SK-N-SH (cell line): Measurements from ENCODE around the gene PLEKHH1. TPM values are rescaled to one million over a fixed set of nuclear protein-coding genes. Genes with fewer than 3 reads are reported as not detected.

ENCODE experiments used
- CTCF ChIA-PET: fragments of 300-600, 350-600 bp; formaldehyde crosslinking; extraction: SDS; loops from one replicate; lab custom pipeline; 2021; lab: Yijun Ruan, JAX
- POLR2A ChIA-PET: fragments of 350-600 bp; sonication (Branson Sonifier 250); formaldehyde crosslinking; extraction: SDS; loops from one replicate; lab custom pipeline; 2020; ENCODE audit warnings: antibody characterized with exemption, inconsistent platforms; lab: Yijun Ruan, JAX
- DNase-seq: peaks from one replicate; pipeline ENCODE4 v3.0.0; 2012
- H2AFZ ChIP-seq: fragments of 200-600 bp; sonication (generic); 2 replicates; pipeline ENCODE4 v1.8.1; 2016; ENCODE audit warnings: antibody characterized with exemption, mild to moderate bottlenecking, low read depth
- H3F3A ChIP-seq: fragments of 200-600 bp; sonication (generic); replicated peaks from 2 replicates; pipeline ENCODE3; 2016; ENCODE audit warnings: antibody characterized with exemption, mild to moderate bottlenecking; ENCODE audit not compliant: insufficient read depth
- H3K27ac ChIP-seq, 2 experiments: fragments of 200-500 bp in 1 of 2; fragments of 200-600 bp in 1 of 2; sonication (Bioruptor generic) in 1 of 2; sonication (generic), shearing (Covaris generic) in 1 of 2; 2 replicates each; pipeline versions ENCODE4 v1.5.1 to v1.6.1; 2014 to 2016; ENCODE audit warnings: low read depth in 2 of 2, inconsistent platforms in 1 of 2, low read length in 1 of 2, mild to moderate bottlenecking in 1 of 2, mixed read lengths in 1 of 2
- H3K27me3 ChIP-seq: fragments of 200-600 bp; sonication (generic), shearing (Covaris generic); 2 replicates; pipeline ENCODE4 v1.6.1; 2016; ENCODE audit warnings: mixed run types; ENCODE audit not compliant: insufficient read depth
- H3K36me3 ChIP-seq, 2 experiments: fragments of 200-500 bp in 1 of 2; fragments of 200-600 bp in 1 of 2; sonication (Bioruptor generic) in 1 of 2; sonication (generic) in 1 of 2; replicated peaks in 1 of 2; 2 replicates each; pipeline versions ENCODE3 to v1.5.1; 2014 to 2016; ENCODE audit warnings: low read length in 1 of 2, mild to moderate bottlenecking in 1 of 2; ENCODE audit not compliant: insufficient read depth in 2 of 2, control insufficient read depth in 1 of 2
- H3K4me1 ChIP-seq, 2 experiments: fragments of 200-500 bp in 1 of 2; fragments of 200-600 bp in 1 of 2; sonication (Bioruptor generic) in 1 of 2; sonication (generic), shearing (Covaris generic) in 1 of 2; 2 replicates each; pipeline versions ENCODE4 v1.5.1 to v1.6.1; 2014 to 2016; ENCODE audit warnings: low read depth in 1 of 2, low read length in 1 of 2, mixed run types in 1 of 2; ENCODE audit not compliant: insufficient read depth in 2 of 2, control insufficient read depth in 1 of 2
- H3K4me2 ChIP-seq: fragments of 200-600 bp; sonication (generic), shearing (Covaris generic); 2 replicates; pipeline ENCODE4 v1.6.1; 2017; ENCODE audit warnings: mixed run types
- H3K4me3 ChIP-seq, 2 experiments: fragments of 200-500 bp in 1 of 2; fragments of 200-600 bp in 1 of 2; sonication (Bioruptor generic) in 1 of 2; sonication (generic), shearing (Covaris generic) in 1 of 2; 2 replicates each; pipeline versions ENCODE4 v1.5.1 to v1.8.1; 2014 to 2016; ENCODE audit warnings: low read depth in 2 of 2, inconsistent platforms in 1 of 2, low read length in 1 of 2, mild to moderate bottlenecking in 1 of 2, mixed read lengths in 1 of 2, moderate library complexity in 1 of 2
- H3K79me2 ChIP-seq: fragments of 200-600 bp; sonication (generic); 2 replicates; pipeline ENCODE4 v1.8.1; 2017; ENCODE audit warnings: mild to moderate bottlenecking; ENCODE audit not compliant: insufficient read depth
- H3K9ac ChIP-seq: fragments of 200-600 bp; sonication (generic); 2 replicates; pipeline ENCODE4 v1.6.1; 2017; ENCODE audit warnings: mixed run types
- H3K9me2 ChIP-seq: fragments of 200-600 bp; sonication (generic); 2 replicates; pipeline ENCODE4 v1.6.1; 2017; ENCODE audit warnings: mixed run types
- H3K9me3 ChIP-seq: fragments of 200-600 bp; sonication (generic); 2 replicates; pipeline ENCODE4 v1.6.1; 2017; ENCODE audit warnings: mixed run types, mild to moderate bottlenecking, moderate library complexity
- H4K20me1 ChIP-seq: fragments of 200-600 bp; sonication (generic); 2 replicates; pipeline ENCODE4 v1.6.1; 2017; ENCODE audit warnings: mild to moderate bottlenecking, mixed run types; ENCODE audit not compliant: insufficient read depth
- EP300 ChIP-seq, 2 experiments: IDR thresholded peaks; 2 replicates each; pipeline versions ENCODE4 v1.4.0 to v1.6.1; 2012; ENCODE audit warnings: borderline replicate concordance in 1 of 2, low read depth in 1 of 2, low read length in 1 of 2
- EZH2phosphoT487 ChIP-seq: fragments of 200-600 bp; sonication (generic); IDR thresholded peaks from 2 replicates; pipeline ENCODE4 v1.6.1; 2017; ENCODE audit warnings: low read depth, mixed run types, mild to moderate bottlenecking, antibody characterized with exemption, moderate library complexity, borderline replicate concordance
- FOXM1 ChIP-seq: IDR thresholded peaks from 2 replicates; pipeline ENCODE4 v1.4.0; 2012; ENCODE audit warnings: low read depth, mild to moderate bottlenecking
- GABPA ChIP-seq: IDR thresholded peaks from 2 replicates; pipeline ENCODE4 v1.4.0; 2012; ENCODE audit warnings: low read depth, mild to moderate bottlenecking
- MXI1 ChIP-seq: IDR thresholded peaks from 2 replicates; pipeline ENCODE4 v1.6.1; 2012; ENCODE audit warnings: mild to moderate bottlenecking, low read depth, low read length, improper control_type of control experiment
- POLR2AphosphoS5 ChIP-seq: IDR thresholded peaks from 2 replicates; pipeline ENCODE4 v1.6.1; 2012; ENCODE audit warnings: low read depth, low read length
- SIN3A ChIP-seq: IDR thresholded peaks from 2 replicates; pipeline ENCODE4 v1.6.1; 2012; ENCODE audit warnings: low read depth, mild to moderate bottlenecking, low read length, moderate library complexity, borderline replicate concordance
- TAF1 ChIP-seq: IDR thresholded peaks from 2 replicates; pipeline ENCODE4 v1.6.1; 2012; ENCODE audit warnings: low read depth, mild to moderate bottlenecking, low read length, moderate library complexity, borderline replicate concordance
- WGBS: methylation state at CpG from one replicate; pipeline ENCODE4 v1.1.6; 2017; ENCODE audit warnings: low lambda C conversion rate; 5-methylcytosine and 5-hydroxymethylcytosine counted together
- polyA plus RNA-seq, 3 experiments: library from polyadenylated mRNA; depleted of rRNA; stranded (reverse); fragments of >200 nt; gene quantifications; 2 replicates each; pipeline ENCODE4 v1.2.3, GENCODE V29; 2012
- TF ChIP-seq, protein P1 (sequence below): IDR thresholded peaks from 2 replicates; pipeline ENCODE4 v1.4.0; 2012; ENCODE audit warnings: low read depth
- TF ChIP-seq, protein P2 (sequence below): fragments of 150-350 bp; IDR thresholded peaks from 2 replicates; pipeline ENCODE4 v1.6.1; 2017; ENCODE audit warnings: antibody characterized with exemption, low read length, low read depth, borderline replicate concordance
- TF ChIP-seq, protein P3 (sequence below): IDR thresholded peaks from 2 replicates; pipeline ENCODE4 v1.4.0; 2012; ENCODE audit warnings: low read depth, borderline replicate concordance
- TF ChIP-seq, protein P4 (sequence below): IDR thresholded peaks from 2 replicates; pipeline ENCODE4 v1.6.1; 2012; ENCODE audit warnings: mild to moderate bottlenecking, low read depth, low read length, moderate library complexity
- TF ChIP-seq, protein P5 (sequence below): fragments of 200-600 bp; sonication (generic); IDR thresholded peaks from 2 replicates; pipeline ENCODE4 v1.6.1; 2017; ENCODE audit warnings: antibody characterized with exemption, mild to moderate bottlenecking, moderate library complexity

Gene PLEKHH1
- 1.5 and 1.6 TPM in 2 replicates for polyA plus RNA-seq (2012; rRNA removed)
- 0.73 and 1.00 TPM in 2 replicates for polyA plus RNA-seq (2012; cell fraction: cytosol; rRNA removed)
- polyA plus RNA-seq (2012; cell fraction: nucleus; rRNA removed): 8.8 and 10.3 TPM in 2 replicates

DNA sequence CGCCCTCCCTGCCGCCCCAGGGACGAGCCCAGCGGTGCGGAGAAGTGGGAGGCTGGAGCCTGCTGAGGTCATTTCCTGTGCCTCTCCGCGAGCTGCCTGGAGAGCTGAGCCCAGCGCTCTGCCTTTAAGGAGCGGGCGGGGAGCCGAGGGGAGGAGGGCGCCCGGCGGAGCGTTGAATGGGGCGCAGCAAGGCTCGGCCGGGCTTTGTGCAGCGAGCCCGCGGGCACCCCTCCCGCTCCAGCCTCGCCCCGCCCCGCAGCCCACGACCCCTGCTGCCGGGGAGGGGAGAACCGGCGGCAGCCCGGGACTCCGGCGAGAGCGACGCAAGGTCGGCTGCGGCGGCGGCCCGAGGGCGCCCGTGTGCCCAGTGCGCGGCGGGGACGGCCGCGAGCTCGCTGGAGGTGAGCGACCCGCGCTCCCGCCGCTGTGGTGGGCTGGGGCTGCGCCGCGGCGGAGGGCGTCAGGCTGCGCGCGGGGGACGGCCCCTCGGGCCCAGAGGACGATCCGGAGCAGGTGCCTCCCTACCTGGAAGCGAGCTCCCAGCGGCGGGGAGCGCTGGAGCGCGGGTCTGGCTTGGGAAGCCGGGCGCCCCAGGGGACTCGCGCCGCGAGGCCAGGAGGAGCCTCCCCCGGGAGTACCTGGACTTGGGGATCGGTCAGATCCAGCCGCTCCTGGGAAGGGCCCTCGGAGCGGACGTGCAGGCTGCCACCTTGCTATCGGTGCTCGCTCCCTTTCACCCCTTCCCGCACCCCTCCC lies at the start of gene PLEKHH1:
Gene PLEKHH1 (plus strand): TSS at position 293 of the 756 bp plus-strand sequence. CDS start 8,578 bp downstream, outside the sequence.
- no peaks in the 10 kb centered on the region for H3F3A ChIP-seq
- peak within 1 kb of the TSS; percentile 90; the same call in 1 of the 2 replicates for H2AFZ ChIP-seq
- peak within 1 kb of the TSS; percentile 63 to 70 for H3K4me3 ChIP-seq
- TF ChIP-seq GABPA (peak; percentile 60), TAF1 (no peak), EZH2phosphoT487 (no peak), SIN3A (no peak), POLR2AphosphoS5 (peak; percentile 49; the same call in 1 of the 2 replicates)
- TF ChIP-seq, protein P1, sequence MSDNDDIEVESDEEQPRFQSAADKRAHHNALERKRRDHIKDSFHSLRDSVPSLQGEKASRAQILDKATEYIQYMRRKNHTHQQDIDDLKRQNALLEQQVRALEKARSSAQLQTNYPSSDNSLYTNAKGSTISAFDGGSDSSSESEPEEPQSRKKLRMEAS: peak; percentile 51; the same call in 1 of the 2 replicates
- no peaks in the 10 kb centered on the region for H3K9me2 ChIP-seq
- H3K4me1 ChIP-seq: no peaks in the 10 kb centered on the region; a peak in 1 of 4 replicates
- ChIA-PET CTCF (interaction anchor here (0.6 to 3.4 kb wide), 11 partner anchors 12 to 171 kb away, joined by 3 to 19 read pairs (median 3); no protein-coding TSS in a partner anchor), POLR2A (interaction anchor here (0.9 to 1.1 kb wide), 3 partner anchors 23 to 123 kb away, joined by 3 to 5 read pairs (median 3); partner anchors contain the start of gene PIGH)
- WGBS: 13% methylated on average over 10 of the region's 86 CpGs
- H3K79me2 ChIP-seq: no peaks in the 10 kb centered on the region
- no peak within 1 kb of the TSS; a peak in 1 of 4 replicates for H3K27ac ChIP-seq
- no peaks in the 10 kb centered on the region for H3K36me3 ChIP-seq
- H3K9me3 ChIP-seq: no peaks in the 10 kb centered on the region
- H3K27me3 ChIP-seq: peaks cover 6% of the 10 kb centered on the region; the same call in 1 of the 2 replicates
- peak; percentile 91 for DNase-seq
- peak within 1 kb of the TSS; percentile 31; the same call in 1 of the 2 replicates for H3K9ac ChIP-seq
- no peaks in the 10 kb centered on the region for H4K20me1 ChIP-seq
- H3K4me2 ChIP-seq: peak within 1 kb of the TSS; percentile 91

DNA sequence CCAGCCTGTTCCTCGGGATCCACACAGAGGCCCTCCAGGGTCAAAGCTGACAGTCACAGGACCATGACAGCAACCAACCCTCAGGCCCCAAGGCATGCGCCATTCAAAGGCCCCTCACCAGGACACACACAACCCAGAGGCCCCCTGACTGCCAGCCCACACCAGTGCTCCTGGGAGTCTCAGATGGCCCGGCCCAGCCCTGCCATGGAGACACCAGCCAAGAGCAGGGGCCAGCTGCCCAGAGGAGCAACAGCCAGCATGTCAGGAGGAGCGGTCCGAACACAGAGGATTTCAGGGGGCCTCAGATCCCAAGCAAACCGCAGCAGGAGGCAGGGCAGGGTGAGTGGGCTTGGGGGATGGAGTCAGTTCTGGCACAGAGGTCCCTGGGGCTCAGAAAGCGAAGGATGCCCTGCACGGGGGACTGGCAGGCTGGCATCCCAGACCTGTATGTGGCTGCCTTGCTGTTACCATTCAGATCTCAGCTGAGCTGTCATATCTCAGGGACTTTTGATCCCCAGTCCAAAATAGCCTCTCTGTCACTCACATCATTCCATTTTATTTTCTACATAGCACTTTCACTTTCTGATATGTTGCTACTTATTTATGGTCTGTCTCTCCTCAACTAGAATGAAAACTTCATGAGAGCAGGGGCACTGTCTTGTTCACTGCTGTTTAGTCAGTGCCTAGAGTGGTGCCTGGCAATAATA lies 49.4 kb upstream of the PLEKHH1 start:
- H3K36me3 ChIP-seq: no peaks in the 10 kb centered on the region
- H3K4me1 ChIP-seq: peaks cover 0 to 15% of the 10 kb centered on the region in 2 experiments; a peak in 1 of 4 replicates
- no peak overlapping the region for H3K9ac ChIP-seq
- no peak overlapping the region for H2AFZ ChIP-seq
- no peaks in the 10 kb centered on the region for H3K9me3 ChIP-seq
- H3K27ac ChIP-seq: no peak overlapping the region
- no peak overlapping the region for H3K4me3 ChIP-seq
- ChIA-PET POLR2A (no interaction called here), CTCF (interaction anchor here (0.9 to 1.2 kb wide), 2 partner anchors 43 to 57 kb away, joined by 3 read pairs; no protein-coding TSS in a partner anchor)
- H3K4me2 ChIP-seq: no peak overlapping the region
- H3K27me3 ChIP-seq: no peaks in the 10 kb centered on the region
- DNase-seq: no peak
- no peaks in the 10 kb centered on the region for H3K79me2 ChIP-seq
- no peaks in the 10 kb centered on the region for H3F3A ChIP-seq
- 78% methylated on average over 8 of the region's 8 CpGs for WGBS
- no peaks in the 10 kb centered on the region for H4K20me1 ChIP-seq
- H3K9me2 ChIP-seq: no peaks in the 10 kb centered on the region
- TF ChIP-seq, protein P2, sequence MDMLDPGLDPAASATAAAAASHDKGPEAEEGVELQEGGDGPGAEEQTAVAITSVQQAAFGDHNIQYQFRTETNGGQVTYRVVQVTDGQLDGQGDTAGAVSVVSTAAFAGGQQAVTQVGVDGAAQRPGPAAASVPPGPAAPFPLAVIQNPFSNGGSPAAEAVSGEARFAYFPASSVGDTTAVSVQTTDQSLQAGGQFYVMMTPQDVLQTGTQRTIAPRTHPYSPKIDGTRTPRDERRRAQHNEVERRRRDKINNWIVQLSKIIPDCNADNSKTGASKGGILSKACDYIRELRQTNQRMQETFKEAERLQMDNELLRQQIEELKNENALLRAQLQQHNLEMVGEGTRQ: no peak
- TF ChIP-seq, protein P3, sequence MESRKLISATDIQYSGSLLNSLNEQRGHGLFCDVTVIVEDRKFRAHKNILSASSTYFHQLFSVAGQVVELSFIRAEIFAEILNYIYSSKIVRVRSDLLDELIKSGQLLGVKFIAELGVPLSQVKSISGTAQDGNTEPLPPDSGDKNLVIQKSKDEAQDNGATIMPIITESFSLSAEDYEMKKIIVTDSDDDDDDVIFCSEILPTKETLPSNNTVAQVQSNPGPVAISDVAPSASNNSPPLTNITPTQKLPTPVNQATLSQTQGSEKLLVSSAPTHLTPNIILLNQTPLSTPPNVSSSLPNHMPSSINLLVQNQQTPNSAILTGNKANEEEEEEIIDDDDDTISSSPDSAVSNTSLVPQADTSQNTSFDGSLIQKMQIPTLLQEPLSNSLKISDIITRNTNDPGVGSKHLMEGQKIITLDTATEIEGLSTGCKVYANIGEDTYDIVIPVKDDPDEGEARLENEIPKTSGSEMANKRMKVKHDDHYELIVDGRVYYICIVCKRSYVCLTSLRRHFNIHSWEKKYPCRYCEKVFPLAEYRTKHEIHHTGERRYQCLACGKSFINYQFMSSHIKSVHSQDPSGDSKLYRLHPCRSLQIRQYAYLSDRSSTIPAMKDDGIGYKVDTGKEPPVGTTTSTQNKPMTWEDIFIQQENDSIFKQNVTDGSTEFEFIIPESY: no peak
- TF ChIP-seq, protein P4, sequence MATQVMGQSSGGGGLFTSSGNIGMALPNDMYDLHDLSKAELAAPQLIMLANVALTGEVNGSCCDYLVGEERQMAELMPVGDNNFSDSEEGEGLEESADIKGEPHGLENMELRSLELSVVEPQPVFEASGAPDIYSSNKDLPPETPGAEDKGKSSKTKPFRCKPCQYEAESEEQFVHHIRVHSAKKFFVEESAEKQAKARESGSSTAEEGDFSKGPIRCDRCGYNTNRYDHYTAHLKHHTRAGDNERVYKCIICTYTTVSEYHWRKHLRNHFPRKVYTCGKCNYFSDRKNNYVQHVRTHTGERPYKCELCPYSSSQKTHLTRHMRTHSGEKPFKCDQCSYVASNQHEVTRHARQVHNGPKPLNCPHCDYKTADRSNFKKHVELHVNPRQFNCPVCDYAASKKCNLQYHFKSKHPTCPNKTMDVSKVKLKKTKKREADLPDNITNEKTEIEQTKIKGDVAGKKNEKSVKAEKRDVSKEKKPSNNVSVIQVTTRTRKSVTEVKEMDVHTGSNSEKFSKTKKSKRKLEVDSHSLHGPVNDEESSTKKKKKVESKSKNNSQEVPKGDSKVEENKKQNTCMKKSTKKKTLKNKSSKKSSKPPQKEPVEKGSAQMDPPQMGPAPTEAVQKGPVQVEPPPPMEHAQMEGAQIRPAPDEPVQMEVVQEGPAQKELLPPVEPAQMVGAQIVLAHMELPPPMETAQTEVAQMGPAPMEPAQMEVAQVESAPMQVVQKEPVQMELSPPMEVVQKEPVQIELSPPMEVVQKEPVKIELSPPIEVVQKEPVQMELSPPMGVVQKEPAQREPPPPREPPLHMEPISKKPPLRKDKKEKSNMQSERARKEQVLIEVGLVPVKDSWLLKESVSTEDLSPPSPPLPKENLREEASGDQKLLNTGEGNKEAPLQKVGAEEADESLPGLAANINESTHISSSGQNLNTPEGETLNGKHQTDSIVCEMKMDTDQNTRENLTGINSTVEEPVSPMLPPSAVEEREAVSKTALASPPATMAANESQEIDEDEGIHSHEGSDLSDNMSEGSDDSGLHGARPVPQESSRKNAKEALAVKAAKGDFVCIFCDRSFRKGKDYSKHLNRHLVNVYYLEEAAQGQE: no peak
- TF ChIP-seq EP300 (IDR thresholded peaks at IDR 0.05; ENCODE audit: borderline replicate concordance in 1 of 2, low read depth in 1 of 2, low read length in 1 of 2): no peak
- TF ChIP-seq MXI1: no peak
- no peak for TF ChIP-seq POLR2AphosphoS5
- TF ChIP-seq, protein P5, sequence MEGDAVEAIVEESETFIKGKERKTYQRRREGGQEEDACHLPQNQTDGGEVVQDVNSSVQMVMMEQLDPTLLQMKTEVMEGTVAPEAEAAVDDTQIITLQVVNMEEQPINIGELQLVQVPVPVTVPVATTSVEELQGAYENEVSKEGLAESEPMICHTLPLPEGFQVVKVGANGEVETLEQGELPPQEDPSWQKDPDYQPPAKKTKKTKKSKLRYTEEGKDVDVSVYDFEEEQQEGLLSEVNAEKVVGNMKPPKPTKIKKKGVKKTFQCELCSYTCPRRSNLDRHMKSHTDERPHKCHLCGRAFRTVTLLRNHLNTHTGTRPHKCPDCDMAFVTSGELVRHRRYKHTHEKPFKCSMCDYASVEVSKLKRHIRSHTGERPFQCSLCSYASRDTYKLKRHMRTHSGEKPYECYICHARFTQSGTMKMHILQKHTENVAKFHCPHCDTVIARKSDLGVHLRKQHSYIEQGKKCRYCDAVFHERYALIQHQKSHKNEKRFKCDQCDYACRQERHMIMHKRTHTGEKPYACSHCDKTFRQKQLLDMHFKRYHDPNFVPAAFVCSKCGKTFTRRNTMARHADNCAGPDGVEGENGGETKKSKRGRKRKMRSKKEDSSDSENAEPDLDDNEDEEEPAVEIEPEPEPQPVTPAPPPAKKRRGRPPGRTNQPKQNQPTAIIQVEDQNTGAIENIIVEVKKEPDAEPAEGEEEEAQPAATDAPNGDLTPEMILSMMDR: no peak
- TF ChIP-seq FOXM1: no peak
